Effector CD8-positive, alpha-beta T cell (primary cell): ENCODE measurements around the gene THAP4.

ENCODE experiments used
- DNase-seq: peaks from one replicate; lab custom pipeline; 2025; lab: John Stamatoyannopoulos, UW

Gene THAP4

GRCh38 chr2:241563981-241564595 is 72.9 kb downstream of the THAP4 start:
- no peak for DNase-seq

- no peak for DNase-seq
Observed at GRCh38 chr2:241563571-241563980, 73.4 kb downstream of the THAP4 start.

- no peak for DNase-seq
Observed at GRCh38 chr2:241563031-241563507, 73.9 kb downstream of the THAP4 start.

GRCh38 chr2:241562269-241562891 is 74.6 kb downstream of the THAP4 start:
- no peak for DNase-seq

GRCh38 chr2:241561832-241562231 is 75.1 kb downstream of the THAP4 start:
- DNase-seq: no peak

- DNase-seq: no peak
Observed at GRCh38 chr2:241560883-241561474, 76.0 kb downstream of the THAP4 start.

- no peak for DNase-seq
Observed at GRCh38 chr2:241560162-241560882, 76.6 kb downstream of the THAP4 start.

GRCh38 chr2:241559323-241560161 is 77.4 kb downstream of the THAP4 start:
- no peak for DNase-seq

GRCh38 chr2:241558532-241559322 is 78.2 kb downstream of the THAP4 start, which contains the start of gene BOK:
Gene BOK (plus strand): TSS chr2:241558745. CDS start chr2:241559484, 739 bp downstream.
- no peak for DNase-seq

- DNase-seq: no peak
Observed at GRCh38 chr2:241556746-241557145, 80.2 kb downstream of the THAP4 start.

GRCh38 chr2:241555711-241556110 is 81.2 kb downstream of the THAP4 start:
- DNase-seq: no peak

- DNase-seq: no peak
Observed at GRCh38 chr2:241554610-241555322, 82.2 kb downstream of the THAP4 start.

GRCh38 chr2:241553981-241554380 is 83.0 kb downstream of the THAP4 start:
- no peak for DNase-seq

GRCh38 chr2:241553512-241553830 is 83.5 kb downstream of the THAP4 start:
- no peak for DNase-seq

- no peak for DNase-seq
Observed at GRCh38 chr2:241551998-241552737, 84.8 kb downstream of the THAP4 start.

- no peak for DNase-seq
Observed at GRCh38 chr2:241551599-241551997, 85.4 kb downstream of the THAP4 start.

- DNase-seq: no peak
Observed at GRCh38 chr2:241550616-241551580, 86.1 kb downstream of the THAP4 start.

- DNase-seq: no peak
Observed at GRCh38 chr2:241548451-241548835, 88.5 kb downstream of the THAP4 start.
